Stimulated activated CD8-positive, alpha-beta memory T cell treated with anti-CD3 and anti-CD28 coated beads, Interleukin-15, amount 100 ng/mL, for 1 hour (primary cell): Measurements from ENCODE around the gene MARK2.

Experiments used
- DNase-seq: peaks from one replicate; pipeline ENCODE4 v3.0.0-alpha.2; 2020; ENCODE audit warnings: low read depth

The MARK2 gene

DNA sequence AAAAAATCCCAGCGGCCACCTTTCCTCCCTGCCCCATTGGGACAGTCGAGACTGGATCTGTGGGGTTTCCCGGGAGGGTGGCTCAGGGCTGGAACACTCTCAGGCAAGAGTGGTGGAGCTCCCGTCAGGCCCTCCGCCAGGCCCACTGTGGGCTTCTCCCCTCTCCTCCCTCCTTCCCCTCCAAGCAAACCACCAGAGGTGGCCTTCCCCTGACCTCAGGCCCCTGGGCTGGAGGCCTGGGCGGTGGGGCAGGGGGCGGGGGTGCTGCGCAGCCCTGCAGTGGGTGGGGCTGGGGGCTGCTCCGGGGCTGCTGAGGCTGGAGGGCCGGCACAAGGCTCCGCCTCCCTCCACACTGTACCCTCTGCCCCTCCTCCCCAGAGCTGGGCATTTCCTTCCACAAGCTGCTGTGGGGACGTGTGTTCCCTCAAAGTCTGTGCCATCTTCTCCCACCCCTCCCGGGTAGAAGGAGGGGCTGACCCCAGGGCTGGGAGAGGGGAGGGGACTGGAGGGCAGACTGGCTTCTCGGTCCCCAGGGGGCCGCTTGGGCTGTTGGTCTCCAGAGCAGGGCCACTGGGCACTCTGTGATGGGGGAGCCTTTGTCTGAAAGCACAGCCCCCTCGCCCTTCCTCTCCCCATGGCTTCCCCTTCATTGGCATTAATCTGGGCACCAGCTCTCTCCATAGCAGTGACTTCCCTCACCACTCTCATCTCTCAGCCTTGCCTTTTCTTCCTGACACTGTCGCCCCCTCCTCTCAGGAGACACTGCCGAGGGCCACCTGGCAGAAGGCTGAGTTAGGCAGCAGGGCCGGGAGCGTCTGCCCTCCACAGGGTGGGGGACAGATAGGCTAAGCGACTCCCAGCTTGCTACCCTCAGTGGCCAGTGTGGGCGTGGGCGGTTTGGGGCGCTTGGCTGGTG lies 70.9 kb downstream of the MARK2 start:
- DNase-seq = no peak

DNA sequence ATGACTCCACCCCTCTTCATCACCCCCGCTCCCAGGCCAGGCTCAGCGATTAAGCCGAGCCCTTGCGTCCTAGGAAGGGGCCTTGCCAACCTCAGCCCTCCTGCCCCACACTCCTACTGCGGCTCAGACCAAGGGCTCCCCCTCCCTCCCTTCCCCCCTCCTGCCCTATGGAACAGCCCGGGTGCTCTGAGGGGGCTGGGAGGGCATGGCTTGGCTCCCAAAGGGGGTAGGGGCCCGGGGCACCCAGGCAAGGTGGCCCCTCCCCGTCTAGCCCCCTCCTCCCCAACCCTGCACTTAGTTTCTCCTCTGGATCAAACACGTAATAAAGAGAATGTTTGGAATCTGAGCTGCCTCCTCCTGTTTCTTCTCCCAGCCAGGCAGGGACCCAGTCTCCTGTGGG lies 71.8 kb downstream of the MARK2 start:
- no peak for DNase-seq

GRCh38 chr11:63911440-63911839 lies 72.5 kb downstream of the MARK2 start:
- DNase-seq = no peak

DNA sequence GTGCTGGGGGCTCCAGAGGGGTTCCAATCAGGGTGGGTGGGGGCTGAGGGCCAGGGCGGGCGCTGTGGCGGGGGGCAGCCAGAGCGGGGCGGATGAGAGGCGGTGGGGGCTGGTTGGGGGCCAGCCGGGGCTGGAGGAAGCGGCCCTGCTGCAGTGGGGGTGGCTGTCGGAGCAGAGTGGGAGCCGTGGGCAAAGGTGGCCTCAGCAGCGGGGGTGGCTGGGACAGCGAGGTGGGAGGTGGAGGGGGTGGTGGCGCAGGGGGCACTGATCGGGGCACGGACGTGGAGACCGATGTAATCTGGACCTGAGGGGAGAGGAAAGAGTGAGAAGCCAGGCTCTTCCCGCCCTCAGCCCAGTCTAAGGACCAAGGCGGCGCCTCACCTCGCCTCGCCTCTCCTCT lies 73.0 kb downstream of the MARK2 start:
- DNase-seq = no peak

- DNase-seq = no peak
Observed at GRCh38 chr11:63912678-63913077, 73.8 kb downstream of the MARK2 start.

- DNase-seq = no peak
Observed at GRCh38 chr11:63913866-63914830, 75.2 kb downstream of the MARK2 start.

GRCh38 chr11:63914896-63915691 lies 76.2 kb downstream of the MARK2 start:
- DNase-seq = no peak

DNA sequence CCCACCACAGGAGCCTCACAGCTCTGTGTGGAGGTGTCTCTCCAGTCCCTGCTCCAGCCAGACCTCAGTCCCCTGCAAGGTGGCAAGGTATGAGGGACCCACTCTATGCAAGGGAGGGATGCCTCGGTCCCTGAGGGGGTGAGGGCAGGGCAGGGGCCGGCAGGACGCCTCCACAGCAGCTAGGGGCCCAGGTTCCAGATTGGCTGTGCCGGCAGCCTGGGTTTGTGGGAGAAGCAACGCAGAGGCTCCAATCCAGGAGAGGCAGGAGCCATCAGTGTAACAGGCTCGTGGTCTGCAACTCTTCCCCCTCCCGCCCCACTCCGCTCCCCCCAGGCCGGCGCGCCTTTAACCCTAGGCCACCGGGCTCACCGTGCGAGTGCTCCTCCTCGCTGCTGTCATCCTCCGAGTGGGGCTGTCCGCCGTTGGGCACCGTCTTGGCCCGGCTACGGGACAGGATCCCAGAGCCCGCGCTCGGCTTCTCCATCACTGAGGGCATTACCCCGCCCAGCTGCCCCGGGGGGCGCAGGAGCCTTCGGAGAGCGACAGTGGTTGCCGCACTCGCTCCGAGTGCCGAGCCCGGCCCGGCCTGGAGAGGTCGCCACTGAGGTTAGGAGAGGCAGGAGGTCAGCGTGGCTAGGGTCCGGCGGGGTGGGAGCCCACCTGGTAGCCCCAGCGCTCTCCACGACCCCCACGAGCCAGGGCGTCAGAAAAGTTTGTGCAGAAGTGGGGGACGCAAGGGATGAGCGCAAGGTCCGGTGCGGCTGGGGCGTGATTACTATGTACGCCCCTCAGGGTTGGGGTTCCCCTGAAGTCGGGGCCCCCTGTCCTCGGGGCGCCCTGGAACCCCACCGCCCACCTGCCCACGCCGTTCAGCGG lies 77.3 kb downstream of the MARK2 start:
- DNase-seq = no peak

DNA sequence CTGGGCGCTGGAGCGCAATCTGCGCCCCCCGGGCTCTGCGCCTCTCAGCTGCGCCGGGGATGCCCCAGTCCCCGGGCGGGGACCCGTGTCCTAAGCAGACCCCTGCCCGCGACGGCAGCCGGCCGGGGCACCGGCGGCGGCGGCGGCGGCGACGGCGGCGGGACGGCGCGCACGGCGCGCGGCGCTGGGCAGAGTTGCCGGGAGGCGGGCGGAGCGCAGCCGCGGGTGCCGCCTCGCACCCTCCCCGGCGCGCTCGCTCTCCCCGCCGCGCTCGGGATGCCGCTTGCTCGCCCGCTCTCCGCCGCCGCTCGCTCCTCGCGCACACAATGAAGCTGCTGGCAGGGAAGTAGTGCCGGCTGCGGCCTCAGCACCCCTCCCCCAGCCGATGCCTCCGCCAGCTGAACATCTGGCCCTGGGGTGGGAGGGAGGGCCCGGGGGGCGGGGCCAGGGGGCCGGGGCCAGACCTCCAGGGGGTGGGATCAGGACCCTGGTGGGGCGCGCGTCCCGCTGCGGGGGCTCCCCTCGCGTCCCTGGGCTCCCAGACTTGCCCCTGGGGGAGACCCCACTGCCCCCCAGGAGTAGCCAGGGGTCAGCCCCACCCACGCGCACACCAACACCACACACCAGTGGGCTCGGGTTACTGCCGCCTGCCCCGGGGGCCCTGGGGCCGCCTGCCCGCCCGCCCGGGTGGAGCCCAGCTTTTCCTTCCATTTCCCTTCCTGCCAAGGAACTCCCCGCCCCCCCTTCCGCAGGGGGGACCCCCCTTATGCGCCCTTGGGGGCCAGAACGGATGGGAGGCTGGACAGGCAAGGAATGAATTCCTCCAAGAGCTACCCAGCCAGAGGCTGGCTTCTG lies 78.2 kb downstream of the MARK2 start, which contains the start of gene RCOR2:
Gene RCOR2 (minus strand): TSS at position 328 of the 855 bp plus-strand sequence. CDS start 708 bp downstream, outside the sequence.
- DNase-seq = no peak

- no peak for DNase-seq
Observed at GRCh38 chr11:63917692-63918506, 79.0 kb downstream of the MARK2 start.

- DNase-seq = no peak
Observed at GRCh38 chr11:63918507-63919191, 79.7 kb downstream of the MARK2 start.

DNA sequence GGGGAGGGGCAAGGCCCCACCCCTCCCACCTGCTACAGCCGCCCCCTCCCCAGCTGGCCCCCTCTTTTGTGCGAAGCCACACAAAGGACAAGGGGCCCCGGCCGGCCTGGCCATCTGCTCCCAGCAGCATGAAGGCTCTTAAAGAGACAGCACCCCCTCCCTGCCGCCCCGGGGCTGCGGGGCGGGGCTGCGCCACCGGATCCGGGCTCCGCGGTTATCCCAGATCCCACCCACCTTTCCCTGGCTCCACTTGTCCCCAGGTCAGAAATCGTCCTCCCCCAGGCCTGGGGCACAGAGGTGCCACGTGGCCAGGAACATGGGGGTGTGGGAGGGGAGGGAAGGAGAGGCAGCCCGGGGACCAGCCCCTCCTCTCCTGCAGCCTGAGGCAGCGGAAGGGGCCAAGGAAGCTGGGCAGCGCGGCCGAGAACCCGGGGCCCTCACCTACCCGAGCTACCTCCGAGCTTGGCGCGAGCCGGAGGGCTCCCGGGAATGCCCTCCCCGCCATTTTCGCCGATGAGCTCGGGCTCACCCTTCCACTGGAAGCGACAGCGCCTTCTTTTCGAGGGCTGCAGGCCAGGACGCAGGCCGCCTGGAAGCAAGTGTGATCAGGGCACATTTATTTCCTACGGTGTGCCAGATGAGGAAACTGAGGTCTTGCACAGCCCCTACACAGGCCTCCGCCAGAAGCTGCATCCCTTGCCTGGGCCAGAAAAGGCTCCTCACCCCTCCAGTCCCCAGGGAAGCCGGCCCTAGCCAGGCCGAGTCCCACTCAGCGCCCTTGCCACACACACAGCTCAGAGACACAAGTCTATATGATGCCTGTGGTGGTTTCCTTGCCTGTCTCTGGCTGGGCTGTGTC lies 80.6 kb downstream of the MARK2 start:
- no peak for DNase-seq

DNA sequence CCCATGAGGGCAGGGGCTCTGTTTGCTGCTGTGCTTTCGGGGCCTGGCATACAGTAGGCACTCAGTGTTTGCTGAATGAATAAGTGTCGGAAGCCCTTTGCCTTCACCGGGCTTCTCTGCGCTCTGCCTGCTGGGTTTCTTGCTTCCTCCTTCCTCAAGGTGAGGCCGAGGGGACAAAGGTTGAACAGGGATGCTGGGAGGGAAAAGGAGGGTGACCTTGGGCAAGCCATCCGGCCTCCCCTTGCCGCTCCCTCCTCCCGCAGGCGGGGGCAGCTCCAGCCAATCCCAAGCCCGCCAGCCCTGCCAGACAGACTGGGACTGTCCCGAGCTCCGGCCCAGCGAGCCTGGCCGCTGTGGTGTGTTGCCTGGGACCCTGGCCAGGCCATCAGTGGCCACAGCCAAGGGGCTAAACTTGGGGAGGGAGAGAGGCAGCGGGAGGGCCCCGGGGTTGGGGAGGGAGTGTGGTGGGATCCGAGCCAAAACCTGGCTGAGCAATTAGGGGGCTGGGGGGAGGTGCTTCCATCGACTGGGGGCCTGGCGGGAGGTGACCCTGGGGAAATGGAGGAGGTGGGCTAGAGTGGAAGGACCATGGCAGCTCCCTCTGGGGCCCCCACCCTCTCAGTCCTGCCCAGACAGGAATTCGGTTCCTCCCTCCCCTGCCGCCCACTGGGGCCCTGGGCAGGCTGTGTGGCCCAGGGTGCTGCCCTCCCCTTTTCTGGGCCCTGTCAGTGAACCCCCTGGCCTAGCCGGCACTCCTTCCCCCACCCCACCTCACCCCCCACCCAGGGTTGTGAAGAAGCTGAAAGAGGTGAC lies 81.4 kb downstream of the MARK2 start:
- DNase-seq = no peak

DNA sequence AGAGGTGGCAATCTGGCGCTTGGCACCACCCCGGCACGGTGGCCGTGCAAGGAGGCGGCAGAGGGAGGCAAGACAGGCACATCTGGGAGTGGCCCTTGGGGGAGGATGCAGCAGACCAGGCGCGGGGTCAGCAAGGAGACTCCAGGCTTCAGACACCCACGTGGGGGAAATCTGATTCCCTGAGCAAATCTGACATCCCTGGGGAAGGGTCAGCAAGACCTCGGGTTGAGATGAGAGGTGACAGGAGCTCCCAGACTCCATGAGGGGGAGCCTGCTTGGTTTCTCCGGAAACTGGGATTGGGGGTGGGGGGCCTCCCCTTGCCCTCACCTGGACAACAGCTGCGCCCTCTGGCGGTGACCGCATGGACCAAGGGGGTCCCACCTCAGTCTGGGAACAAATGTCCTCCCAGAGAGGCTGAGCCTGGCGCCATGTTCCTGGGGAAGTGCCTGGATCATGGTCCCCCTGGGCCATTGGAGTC lies 82.1 kb downstream of the MARK2 start:
- no peak for DNase-seq

- no peak for DNase-seq
Observed at GRCh38 chr11:63922673-63923192, 83.8 kb downstream of the MARK2 start.

GRCh38 chr11:63923319-63923718 lies 84.4 kb downstream of the MARK2 start:
- no peak for DNase-seq
